Lower leg skin (tissue), 3 donors: ENCODE measurements around the gene NTNG1.

Experiments
- POLR2A ChIP-seq, 2 donors: fragments of 450-650 bp; IDR thresholded peaks; one replicate each; pipeline ENCODE4 v1.6.1; 2016 to 2017; ENCODE audit warnings: antibody characterized with exemption in 2 of 2, mild to moderate bottlenecking in 1 of 2, moderate library complexity in 1 of 2
- TF ChIP-seq, protein P1 (sequence below), 3 donors: fragments of 450-650 bp; IDR thresholded peaks; one replicate each; pipeline ENCODE4 v1.5.1; 2016; ENCODE audit warnings: antibody characterized with exemption in 3 of 3, mild to moderate bottlenecking in 3 of 3, moderate library complexity in 2 of 3

- TF ChIP-seq, protein P1, sequence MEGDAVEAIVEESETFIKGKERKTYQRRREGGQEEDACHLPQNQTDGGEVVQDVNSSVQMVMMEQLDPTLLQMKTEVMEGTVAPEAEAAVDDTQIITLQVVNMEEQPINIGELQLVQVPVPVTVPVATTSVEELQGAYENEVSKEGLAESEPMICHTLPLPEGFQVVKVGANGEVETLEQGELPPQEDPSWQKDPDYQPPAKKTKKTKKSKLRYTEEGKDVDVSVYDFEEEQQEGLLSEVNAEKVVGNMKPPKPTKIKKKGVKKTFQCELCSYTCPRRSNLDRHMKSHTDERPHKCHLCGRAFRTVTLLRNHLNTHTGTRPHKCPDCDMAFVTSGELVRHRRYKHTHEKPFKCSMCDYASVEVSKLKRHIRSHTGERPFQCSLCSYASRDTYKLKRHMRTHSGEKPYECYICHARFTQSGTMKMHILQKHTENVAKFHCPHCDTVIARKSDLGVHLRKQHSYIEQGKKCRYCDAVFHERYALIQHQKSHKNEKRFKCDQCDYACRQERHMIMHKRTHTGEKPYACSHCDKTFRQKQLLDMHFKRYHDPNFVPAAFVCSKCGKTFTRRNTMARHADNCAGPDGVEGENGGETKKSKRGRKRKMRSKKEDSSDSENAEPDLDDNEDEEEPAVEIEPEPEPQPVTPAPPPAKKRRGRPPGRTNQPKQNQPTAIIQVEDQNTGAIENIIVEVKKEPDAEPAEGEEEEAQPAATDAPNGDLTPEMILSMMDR (IDR thresholded peaks at IDR 0.05): no peak
- TF ChIP-seq POLR2A (IDR thresholded peaks at IDR 0.05): no peak
Observed at GRCh38 chr1:107149946-107150345, 9.1 kb downstream of the NTNG1 start.
